ENCODE measurements around the gene CD36.

The CD36 gene

GRCh38 chr7:80624763-80625162 lies 13.7 kb upstream of the CD36 start:
- DNase-seq (ENCODE audit: low spot score) = no peak

GRCh38 chr7:80629023-80629422 lies 9.4 kb upstream of the CD36 start:
- no peak for DNase-seq (ENCODE audit: low spot score)

GRCh38 chr7:80630608-80631405 lies 7.6 kb upstream of the CD36 start:
- no peak for DNase-seq (ENCODE audit: low spot score)

GRCh38 chr7:80631421-80631820 lies 7.0 kb upstream of the CD36 start:
- DNase-seq (ENCODE audit: low spot score) = no peak

GRCh38 chr7:80632139-80632538 lies 6.3 kb upstream of the CD36 start:
- no peak for DNase-seq (ENCODE audit: low spot score)

- no peak for DNase-seq (ENCODE audit: low spot score)
Observed at GRCh38 chr7:80632819-80633218, 5.6 kb upstream of the CD36 start.

- DNase-seq (ENCODE audit: low spot score) = peak; percentile 48
Observed at GRCh38 chr7:80634505-80634904, 3.9 kb upstream of the CD36 start.

- peak; percentile 27 for DNase-seq (ENCODE audit: low spot score)
Observed at GRCh38 chr7:80635533-80635932, 2.9 kb upstream of the CD36 start.

- no peak for DNase-seq (ENCODE audit: low spot score)
Observed at GRCh38 chr7:80635998-80636397, 2.4 kb upstream of the CD36 start.

GRCh38 chr7:80636709-80637108 lies 1.7 kb upstream of the CD36 start:
- DNase-seq (ENCODE audit: low spot score) = no peak

- no peak for DNase-seq (ENCODE audit: low spot score)
Observed at GRCh38 chr7:80637454-80637853, 988 bp upstream of the CD36 start.

GRCh38 chr7:80639011-80639410 lies 569 bp downstream of the CD36 start:
- no peak for DNase-seq (ENCODE audit: low spot score)

- DNase-seq (ENCODE audit: low spot score) = peak; percentile 47
Observed at GRCh38 chr7:80640846-80641245, 2.4 kb downstream of the CD36 start.

GRCh38 chr7:80641548-80641947 lies 3.1 kb downstream of the CD36 start:
- peak; percentile 6 for DNase-seq (ENCODE audit: low spot score)

GRCh38 chr7:80642871-80643270 lies 4.4 kb downstream of the CD36 start:
- no peak for DNase-seq (ENCODE audit: low spot score)

- no peak for DNase-seq (ENCODE audit: low spot score)
Observed at GRCh38 chr7:80643336-80643915, 5.0 kb downstream of the CD36 start.

- no peak for DNase-seq (ENCODE audit: low spot score)
Observed at GRCh38 chr7:80644054-80644453, 5.6 kb downstream of the CD36 start.

GRCh38 chr7:80646083-80646865 lies 7.8 kb downstream of the CD36 start:
- DNase-seq (ENCODE audit: low spot score) = no peak

GRCh38 chr7:80647436-80647835 lies 9.0 kb downstream of the CD36 start:
- DNase-seq (ENCODE audit: low spot score) = no peak

GRCh38 chr7:80648031-80648600 lies 9.7 kb downstream of the CD36 start:
- no peak for DNase-seq (ENCODE audit: low spot score)

- no peak for DNase-seq (ENCODE audit: low spot score)
Observed at GRCh38 chr7:80649011-80649410, 10.6 kb downstream of the CD36 start.

- no peak for DNase-seq (ENCODE audit: low spot score)
Observed at GRCh38 chr7:80650030-80650429, 11.6 kb downstream of the CD36 start.

- DNase-seq (ENCODE audit: low spot score) = no peak
Observed at GRCh38 chr7:80651471-80651870, 13.0 kb downstream of the CD36 start.
